Upper lobe of left lung (tissue), 6 donors: ENCODE measurements around the gene PPP2R2D. TPM values are rescaled to one million over a fixed set of nuclear protein-coding genes. Genes with fewer than 3 reads are reported as not detected.

Experiments used
- ATAC-seq, 2 donors: fragments of 200-7000 bp; cut with Tn5 transposase; one replicate each; pipeline ENCODE4 v1.9.1; 2022; ENCODE audit warnings: mild to moderate bottlenecking in 2 of 2, moderate library complexity in 2 of 2; ENCODE audit not compliant: low FRiP score in 2 of 2
- DNase-seq, 2 donors: peaks; one replicate each; pipeline ENCODE4 v3.0.0-alpha.2; 2019 to 2020
- H3K27ac ChIP-seq, 4 donors: fragments of 200-600 bp; sonication (generic); one replicate each; pipeline ENCODE4 v1.5.1; 2016 to 2019
- H3K27me3 ChIP-seq, 4 donors: fragments of 200-600 bp; sonication (generic); one replicate each; pipeline ENCODE4 v1.5.1; 2017 to 2019
- H3K36me3 ChIP-seq, 4 donors: fragments of 200-600 bp; sonication (generic); one replicate each; pipeline ENCODE4 v1.5.1; 2016 to 2019
- H3K4me1 ChIP-seq, 4 donors: fragments of 200-600 bp; sonication (generic); one replicate each; pipeline ENCODE4 v1.5.1; 2018 to 2019
- H3K4me3 ChIP-seq, 4 donors: fragments of 200-600 bp; sonication (generic); one replicate each; pipeline ENCODE4 v1.5.1; 2017 to 2019; ENCODE audit warnings: mild to moderate bottlenecking in 2 of 4, moderate library complexity in 1 of 4
- H3K9me3 ChIP-seq, 4 donors: fragments of 200-600 bp; sonication (generic); one replicate each; pipeline ENCODE4 v1.5.1; 2018 to 2019
- CTCF ChIP-seq, 6 experiments: fragments of 450-650 bp in 4 of 6; fragments of 200-600 bp in 2 of 6; sonication (generic) in 2 of 6; IDR thresholded peaks; one replicate each; pipeline ENCODE4 v1.5.1; 2016 to 2019; ENCODE audit warnings: antibody characterized with exemption in 6 of 6
- EP300 ChIP-seq, 4 donors: sonication (generic); formaldehyde crosslinking; IDR thresholded peaks; one replicate each; pipeline ENCODE4 v1.5.1; 2017; ENCODE audit warnings: antibody characterized with exemption in 4 of 4, control low read depth in 2 of 4
- POLR2A ChIP-seq, 4 donors: fragments of 450-650 bp; IDR thresholded peaks; one replicate each; pipeline ENCODE4 v1.5.1; 2016 to 2017; ENCODE audit warnings: antibody characterized with exemption in 4 of 4, mild to moderate bottlenecking in 2 of 4
- POLR2AphosphoS5 ChIP-seq, 2 donors: sonication (generic); formaldehyde crosslinking; IDR thresholded peaks; one replicate each; pipeline ENCODE4 v1.5.1; 2017; ENCODE audit warnings: antibody characterized with exemption in 2 of 2
- WGBS, 2 donors: methylation state at CpG; one replicate each; pipeline ENCODE4 v1.1.5; 2017 to 2018; 5-methylcytosine and 5-hydroxymethylcytosine counted together
- total RNA-seq, 6 donors: library from RNA; depleted of rRNA in 4 of 6; stranded (reverse); fragments of >200 nt in 4 of 6; gene quantifications; one replicate each; pipeline versions ENCODE4 v1.1.0 to v1.2.1, GENCODE V29; 2016 to 2021
- donor health status: DM: no; HTN: no; CAD: no; lungs with moderate emphysema.
- donor health status: DM: no; HTN: yes; CAD: no; lungs with severe emphysema.

PPP2R2D gene
- total RNA-seq, 6 donors from 2014 or later, result 20.5 to 60.8 (median 28.7) TPM

DNA sequence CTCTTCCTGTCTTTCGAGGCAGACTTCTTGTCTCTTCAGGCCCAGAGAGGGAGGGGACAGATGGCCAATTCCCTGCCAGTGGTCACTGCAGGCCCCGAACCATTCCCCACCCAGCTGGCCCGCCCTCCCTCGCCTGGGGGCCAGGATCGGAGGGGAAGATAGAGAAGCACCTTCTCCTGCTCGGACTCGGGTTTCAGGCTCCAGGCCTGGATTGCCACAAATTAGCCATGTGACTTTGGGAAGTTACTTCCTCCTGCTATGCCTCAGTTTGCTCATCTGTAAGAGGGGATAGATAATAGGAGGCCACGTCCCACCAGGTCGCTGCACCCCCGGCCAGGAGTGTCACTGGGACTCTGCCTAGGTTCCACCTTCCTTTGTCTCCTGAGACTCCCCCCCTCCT is 24.8 kb upstream of the PPP2R2D start:
- WGBS, 2 donors, result 71 to 75% methylated on average over 10 of the region's 10 CpGs
- TF ChIP-seq EP300 (IDR thresholded peaks at IDR 0.05) (no peak), POLR2AphosphoS5 (IDR thresholded peaks at IDR 0.05) (no peak), CTCF (IDR thresholded peaks at IDR 0.05) (no peak), POLR2A (IDR thresholded peaks at IDR 0.05) (no peak)
- peaks cover 0 to 13% (median 3%) of the 10 kb centered on the region in 4 donors for H3K27me3 ChIP-seq
- peaks cover 0 to 7% (median 3%) of the 10 kb centered on the region in 4 donors for H3K4me1 ChIP-seq
- no peaks in the 10 kb centered on the region for H3K9me3 ChIP-seq
- H3K36me3 ChIP-seq, result no peaks in the 10 kb centered on the region
- no peak overlapping the region for H3K27ac ChIP-seq
- DNase-seq, result no peak
- no peak overlapping the region for H3K4me3 ChIP-seq
- no peak for ATAC-seq

DNA sequence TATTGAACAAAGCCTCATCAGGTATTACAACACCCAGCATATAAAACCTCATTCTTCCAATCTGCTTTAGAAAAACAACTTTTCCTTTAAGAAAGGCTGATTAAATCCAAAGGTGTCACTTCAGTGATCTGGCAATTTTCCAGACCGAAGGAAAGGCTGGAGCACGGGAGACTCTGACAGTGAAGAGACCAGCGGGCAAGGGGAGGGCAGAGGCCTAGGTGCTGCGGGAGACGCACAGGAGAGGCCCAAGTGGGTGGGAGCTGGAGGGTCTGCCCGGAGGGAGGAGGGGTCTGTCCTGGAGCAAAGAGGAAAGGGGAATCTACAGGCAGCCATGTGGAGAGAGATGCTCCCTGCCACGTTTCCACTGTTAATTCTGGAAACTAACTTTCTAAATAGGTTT is 24.3 kb upstream of the PPP2R2D start:
- DNase-seq (no peak), ATAC-seq (no peak)
- H3K9me3 ChIP-seq, result no peaks in the 10 kb centered on the region
- no peak overlapping the region for H3K27ac ChIP-seq
- H3K36me3 ChIP-seq, result no peaks in the 10 kb centered on the region
- H3K4me3 ChIP-seq, result no peak overlapping the region
- TF ChIP-seq CTCF (IDR thresholded peaks at IDR 0.05), result no peak
- TF ChIP-seq POLR2A (IDR thresholded peaks at IDR 0.05), result no peak
- no peak for TF ChIP-seq POLR2AphosphoS5 (IDR thresholded peaks at IDR 0.05)
- TF ChIP-seq EP300 (IDR thresholded peaks at IDR 0.05), result no peak
- 40 to 41% methylated on average over 7 of the region's 7 CpGs for WGBS, 2 donors
- H3K27me3 ChIP-seq, result peaks cover 0 to 13% (median 3%) of the 10 kb centered on the region in 4 donors
- peaks cover 0 to 7% (median 3%) of the 10 kb centered on the region in 4 donors for H3K4me1 ChIP-seq

DNA sequence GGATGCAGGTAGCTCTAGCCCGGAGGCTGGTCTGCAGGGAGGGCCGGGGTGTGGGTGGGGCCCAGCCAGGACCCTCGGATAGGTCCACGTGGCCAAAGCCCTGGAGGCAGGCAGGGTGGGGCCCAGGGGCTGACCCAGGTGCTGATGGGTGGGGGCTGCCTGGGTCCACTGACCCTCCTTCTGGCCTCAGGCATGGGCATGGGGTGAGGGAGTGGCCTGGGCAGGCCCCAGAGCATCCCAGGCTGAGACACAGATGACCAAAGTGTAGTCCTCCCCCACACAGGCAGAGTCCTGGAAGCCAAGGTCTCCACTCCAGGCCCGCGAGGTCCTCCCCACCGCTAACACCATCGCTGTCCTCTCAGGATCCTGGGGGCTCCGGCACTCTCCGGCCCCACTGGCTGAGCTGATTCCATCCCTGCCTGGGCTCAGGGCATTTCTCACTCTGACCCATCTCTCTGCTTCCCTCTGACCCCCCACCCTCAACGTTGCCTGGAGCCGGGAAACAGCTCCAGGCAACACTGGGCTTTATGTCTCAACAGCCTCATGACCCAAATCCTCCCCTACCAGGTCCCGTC is 20.7 kb upstream of the PPP2R2D start:
- WGBS, 2 donors, result 83 to 87% methylated on average over 13 of the region's 13 CpGs
- Histone ChIP-seq H3K27me3 (peaks cover 0 to 8% (median 2%) of the 10 kb centered on the region in 4 donors), H3K27ac (no peak overlapping the region), H3K4me3 (no peak overlapping the region), H3K4me1 (peaks cover 0 to 2% (median under 1%) of the 10 kb centered on the region in 4 donors), H3K36me3 (no peaks in the 10 kb centered on the region), H3K9me3 (no peaks in the 10 kb centered on the region)
- ATAC-seq, result no peak
- no peak for DNase-seq
- TF ChIP-seq EP300 (IDR thresholded peaks at IDR 0.05) (no peak), POLR2A (IDR thresholded peaks at IDR 0.05) (no peak), CTCF (IDR thresholded peaks at IDR 0.05) (no peak), POLR2AphosphoS5 (IDR thresholded peaks at IDR 0.05) (no peak)

GRCh38 chr10:131881104-131881880 is 19.5 kb upstream of the PPP2R2D start:
- no peak overlapping the region for H3K27ac ChIP-seq
- H3K9me3 ChIP-seq, result no peaks in the 10 kb centered on the region
- peaks cover 0 to 7% (median 6%) of the 10 kb centered on the region in 4 donors for H3K4me1 ChIP-seq
- H3K36me3 ChIP-seq, result no peaks in the 10 kb centered on the region
- H3K27me3 ChIP-seq, result no peaks in the 10 kb centered on the region
- no peak overlapping the region for H3K4me3 ChIP-seq
- TF ChIP-seq EP300 (IDR thresholded peaks at IDR 0.05) (no peak), POLR2A (IDR thresholded peaks at IDR 0.05) (no peak), POLR2AphosphoS5 (IDR thresholded peaks at IDR 0.05) (no peak), CTCF (IDR thresholded peaks at IDR 0.05) (no peak)
- no peak for DNase-seq
- 74 to 84% methylated on average over 14 to 15 of the region's 15 CpGs for WGBS, 2 donors
- ATAC-seq, result no peak
